ENCODE data around the gene ANKS1A.

ANKS1A gene

DNA sequence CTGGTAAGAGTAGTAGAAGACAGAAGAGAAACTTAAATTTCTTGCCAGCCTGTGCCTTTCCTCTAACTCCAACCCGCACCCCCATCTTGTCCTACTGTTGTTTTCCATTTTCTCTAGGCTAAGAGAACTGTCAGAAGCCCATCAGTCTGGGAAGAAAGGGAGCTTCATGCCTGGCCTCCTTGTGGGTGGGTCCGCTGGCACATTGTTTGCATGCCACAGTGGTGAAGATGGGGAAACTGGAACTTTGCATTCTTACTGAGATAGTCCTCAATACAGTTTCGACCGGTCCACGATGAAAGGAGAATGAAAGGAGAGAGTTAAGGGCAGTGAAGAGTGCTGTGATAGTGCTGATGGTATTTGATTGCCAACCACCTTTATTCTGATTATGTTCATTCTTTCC, 149.0 kb downstream of the ANKS1A start:
- peaks cover 0 to 10% of the 10 kb centered on the region in 2 experiments; a peak in 2 of 3 replicates for H3K36me3 ChIP-seq (ENCODE audit: control insufficient read depth in 2 of 2, insufficient read depth in 1 of 2, low read length in 2 of 2)

GRCh38 chr6:35040398-35040797, 151.3 kb downstream of the ANKS1A start:
- POLR2A ChIA-PET, result no interaction called here
- CTCF ChIA-PET, result interaction anchor here (1.0 to 1.2 kb wide), 2 partner anchors 32 to 53 kb away, joined by 3 read pairs; no protein-coding TSS in a partner anchor

More for the DNA sequence above, 149.0 kb downstream of the ANKS1A start:
- Histone ChIP-seq H3K4me3 (ENCODE audit: low read depth, low read length) (no peak overlapping the region), H3K27ac (ENCODE audit: extremely low read depth, low read depth, low read length) (no peak overlapping the region), H3K9me3 (ENCODE audit: control insufficient read depth, insufficient read depth, low read depth, low read length) (no peaks in the 10 kb centered on the region), H3K4me1 (ENCODE audit: control insufficient read depth, insufficient read depth, low read length) (no peaks in the 10 kb centered on the region)
- POLR2A ChIA-PET, result no interaction called here
- no peak for TF ChIP-seq ZNF645 (tag by site-specific recombination; IDR thresholded peaks at IDR 0.05)
- CTCF ChIA-PET, result interaction anchor here (0.7 to 2.0 kb wide), 3 partner anchors 16 to 127 kb away, joined by 3 to 6 read pairs (median 4); no protein-coding TSS in a partner anchor

GRCh38 chr6:35041086-35041861, 152.2 kb downstream of the ANKS1A start:
- ChIA-PET CTCF (interaction anchor here (0.7 to 1.2 kb wide), 3 partner anchors 31 to 109 kb away, joined by 3 read pairs; no protein-coding TSS in a partner anchor), POLR2A (no interaction called here)
- TF ChIP-seq ZNF529 (tag by site-specific recombination; IDR thresholded peaks at IDR 0.05; ENCODE audit: insufficient replicate concordance) (no peak), ZNF248 (tag by site-specific recombination; IDR thresholded peaks at IDR 0.05) (no peak), ZBTB17 (tag by site-specific recombination; IDR thresholded peaks at IDR 0.05) (0 out of 2 replicates have a peak, but pooled peaks have one; percentile 14), ZBTB26 (tag by site-specific recombination; optimal IDR thresholded peaks at IDR 0.05) (no peak), ZNF639 (tag by site-specific recombination; IDR thresholded peaks at IDR 0.05) (no peak), SCRT2 (tag by site-specific recombination; IDR thresholded peaks at IDR 0.05) (0 out of 2 replicates have a peak, but pooled peaks have one; percentile 28)
- H3K9me3 ChIP-seq (ENCODE audit: control insufficient read depth, insufficient read depth, low read depth, low read length), result no peaks in the 10 kb centered on the region
- H3K4me1 ChIP-seq (ENCODE audit: control insufficient read depth, insufficient read depth, low read length), result peaks cover 9% of the 10 kb centered on the region
- H3K4me3 ChIP-seq (ENCODE audit: low read depth, low read length), result no peak overlapping the region
- H3K36me3 ChIP-seq (ENCODE audit: control insufficient read depth in 2 of 2, insufficient read depth in 1 of 2, low read length in 2 of 2), result peaks cover 0 to 10% of the 10 kb centered on the region in 2 experiments; a peak in 2 of 3 replicates
- no peak overlapping the region for H3K27ac ChIP-seq (ENCODE audit: extremely low read depth, low read depth, low read length)

More at GRCh38 chr6:35040398-35040797, 151.3 kb downstream of the ANKS1A start:
- TF ChIP-seq OSR2 (tag by site-specific recombination; IDR thresholded peaks at IDR 0.05) (no peak), MZF1 (tag by site-specific recombination; IDR thresholded peaks at IDR 0.05; ENCODE audit: borderline replicate concordance) (no peak), ZNF521 (tag by site-specific recombination; IDR thresholded peaks at IDR 0.05) (no peak), HOXD13 (CRISPR knock-in tag; IDR thresholded peaks at IDR 0.05; ENCODE audit: borderline replicate concordance) (no peak), ZNF768 (tag by site-specific recombination; IDR thresholded peaks at IDR 0.05) (no peak), ZEB2 (tag by site-specific recombination; IDR thresholded peaks at IDR 0.05) (no peak), ZNF624 (tag by site-specific recombination; IDR thresholded peaks at IDR 0.05) (no peak), ZNF785 (tag by site-specific recombination; IDR thresholded peaks at IDR 0.05) (no peak), PRDM1 (tag by site-specific recombination; IDR thresholded peaks at IDR 0.05) (no peak), ZNF423 (tag by site-specific recombination; IDR thresholded peaks at IDR 0.05) (no peak), ZSCAN23 (tag by site-specific recombination; IDR thresholded peaks at IDR 0.05) (no peak), SCRT1 (tag by site-specific recombination; IDR thresholded peaks at IDR 0.05; ENCODE audit: borderline replicate concordance) (no peak), ZNF514 (tag by site-specific recombination; IDR thresholded peaks at IDR 0.05) (no peak), ZNF274 (IDR thresholded peaks at IDR 0.05; ENCODE audit: low read length) (no peak), ZNF274 (tag by site-specific recombination; IDR thresholded peaks at IDR 0.05; ENCODE audit: borderline replicate concordance) (no peak)
- TF ChIP-seq, protein P1, sequence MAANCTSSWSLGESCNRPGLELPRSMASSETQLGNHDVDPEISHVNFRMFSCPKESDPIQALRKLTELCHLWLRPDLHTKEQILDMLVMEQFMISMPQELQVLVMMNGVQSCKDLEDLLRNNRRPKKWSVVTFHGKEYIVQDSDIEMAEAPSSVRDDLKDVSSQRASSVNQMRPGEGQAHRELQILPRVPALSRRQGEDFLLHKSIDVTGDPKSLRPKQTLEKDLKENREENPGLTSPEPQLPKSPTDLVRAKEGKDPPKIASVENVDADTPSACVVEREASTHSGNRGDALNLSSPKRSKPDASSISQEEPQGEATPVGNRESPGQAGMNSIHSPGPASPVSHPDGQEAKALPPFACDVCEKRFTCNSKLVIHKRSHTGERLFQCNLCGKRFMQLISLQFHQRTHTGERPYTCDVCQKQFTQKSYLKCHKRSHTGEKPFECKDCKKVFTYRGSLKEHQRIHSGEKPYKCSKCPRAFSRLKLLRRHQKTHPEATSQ (tag by site-specific recombination; IDR thresholded peaks at IDR 0.05), result no peak
- peaks cover 9% of the 10 kb centered on the region; the same call in 1 of the 2 replicates for H3K4me1 ChIP-seq (ENCODE audit: control insufficient read depth, insufficient read depth, low read length)
- H3K27ac ChIP-seq (ENCODE audit: extremely low read depth, low read depth, low read length), result no peak overlapping the region
- no peak overlapping the region for H3K4me3 ChIP-seq (ENCODE audit: low read depth, low read length)
- peaks cover 0 to 10% of the 10 kb centered on the region in 2 experiments; a peak in 2 of 3 replicates for H3K36me3 ChIP-seq (ENCODE audit: control insufficient read depth in 2 of 2, insufficient read depth in 1 of 2, low read length in 2 of 2)
- H3K9me3 ChIP-seq (ENCODE audit: control insufficient read depth, insufficient read depth, low read depth, low read length), result no peaks in the 10 kb centered on the region

Measured in HEK293 (cell line).